Embryonic facial prominence (tissue), 1 donor: ENCODE data around the gene ZNF804B.
"Not testable (repeated sequence)": the region's sequence is repeated elsewhere in the genome, so short reads cannot be mapped to it uniquely, and the experiment has no call there.

Experiments
- DNase-seq: peaks from one replicate; pipeline ENCODE4 v3.0.0-alpha.2; 2016; ENCODE audit errors: extremely low spot score

The ZNF804B gene

DNA sequence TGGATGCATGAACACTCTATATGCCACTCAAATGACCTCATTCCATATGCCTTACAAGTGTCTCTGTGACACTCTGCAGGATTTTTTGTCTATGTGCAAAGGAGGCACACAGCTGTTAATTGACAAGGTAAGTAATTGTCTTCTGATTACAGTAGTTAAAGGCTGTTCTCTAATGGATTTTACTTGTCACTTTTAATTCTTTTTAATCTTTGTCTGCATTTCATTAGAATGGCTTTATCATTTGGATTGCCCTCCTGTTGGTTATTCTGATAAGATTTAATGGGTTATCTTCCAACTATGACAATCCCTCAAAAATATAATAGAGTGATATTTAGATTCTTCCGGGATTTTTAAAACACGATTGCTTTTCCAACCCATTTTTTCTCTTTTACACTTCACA, 326.1 kb downstream of the ZNF804B start:
- no peak for DNase-seq

DNA sequence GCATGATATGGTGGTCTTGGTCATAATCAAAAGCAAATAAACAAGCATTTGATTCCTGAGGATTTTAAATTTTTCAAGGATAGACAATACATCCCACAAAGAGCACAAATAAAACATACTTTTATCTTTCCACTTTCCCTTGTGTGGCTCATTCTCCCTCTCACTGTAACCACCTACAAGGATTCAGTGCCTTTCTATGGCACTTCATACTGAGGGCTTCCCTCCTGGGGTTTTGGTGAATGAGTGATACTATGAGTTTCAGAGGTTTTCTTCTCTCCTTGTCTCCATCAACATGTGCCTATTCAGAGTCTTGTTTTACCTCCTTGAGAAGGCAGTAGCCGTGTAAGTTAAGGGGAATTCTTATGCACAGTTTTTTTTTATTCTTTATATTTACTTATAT, 332.1 kb downstream of the ZNF804B start:
- no peak for DNase-seq

DNA sequence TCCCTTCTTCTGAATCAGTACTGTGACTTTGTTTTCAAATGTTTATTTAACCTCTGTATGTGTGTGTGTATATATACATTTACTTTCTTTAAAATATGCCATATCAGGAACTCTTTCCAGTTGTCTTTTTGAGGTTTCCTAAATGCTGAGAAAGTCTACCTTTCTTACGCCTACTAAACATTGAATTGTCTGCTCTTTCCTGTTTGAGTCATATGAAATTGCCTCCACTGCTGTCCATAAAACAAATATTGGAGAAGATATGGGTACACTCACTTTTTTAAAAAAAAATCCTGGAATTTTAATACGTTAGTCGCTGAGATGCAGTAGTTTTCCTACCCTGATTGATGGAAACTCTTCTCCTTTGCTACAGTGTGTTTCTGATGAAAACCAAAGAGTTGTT, 334.8 kb downstream of the ZNF804B start:
- no peak for DNase-seq

DNA sequence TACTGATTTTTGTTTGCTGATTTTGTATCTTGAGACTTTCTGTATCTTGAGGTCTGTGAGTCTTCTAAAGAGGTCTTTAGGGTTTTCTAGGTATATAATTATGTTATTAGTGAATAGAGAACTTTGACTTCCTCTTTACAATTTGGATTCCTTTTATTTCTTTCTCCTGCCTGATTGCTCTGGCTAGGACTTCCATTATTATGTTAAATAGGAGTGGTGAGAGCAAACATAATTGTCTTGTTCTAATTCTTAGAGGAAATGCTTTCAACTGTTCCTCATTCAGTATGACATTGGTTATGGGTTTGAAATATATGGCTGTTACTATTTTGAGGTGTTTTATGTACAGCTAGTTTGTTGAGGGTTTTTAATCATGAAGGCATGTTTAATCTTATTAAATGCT, 344.1 kb downstream of the ZNF804B start:
- DNase-seq = no peak

DNA sequence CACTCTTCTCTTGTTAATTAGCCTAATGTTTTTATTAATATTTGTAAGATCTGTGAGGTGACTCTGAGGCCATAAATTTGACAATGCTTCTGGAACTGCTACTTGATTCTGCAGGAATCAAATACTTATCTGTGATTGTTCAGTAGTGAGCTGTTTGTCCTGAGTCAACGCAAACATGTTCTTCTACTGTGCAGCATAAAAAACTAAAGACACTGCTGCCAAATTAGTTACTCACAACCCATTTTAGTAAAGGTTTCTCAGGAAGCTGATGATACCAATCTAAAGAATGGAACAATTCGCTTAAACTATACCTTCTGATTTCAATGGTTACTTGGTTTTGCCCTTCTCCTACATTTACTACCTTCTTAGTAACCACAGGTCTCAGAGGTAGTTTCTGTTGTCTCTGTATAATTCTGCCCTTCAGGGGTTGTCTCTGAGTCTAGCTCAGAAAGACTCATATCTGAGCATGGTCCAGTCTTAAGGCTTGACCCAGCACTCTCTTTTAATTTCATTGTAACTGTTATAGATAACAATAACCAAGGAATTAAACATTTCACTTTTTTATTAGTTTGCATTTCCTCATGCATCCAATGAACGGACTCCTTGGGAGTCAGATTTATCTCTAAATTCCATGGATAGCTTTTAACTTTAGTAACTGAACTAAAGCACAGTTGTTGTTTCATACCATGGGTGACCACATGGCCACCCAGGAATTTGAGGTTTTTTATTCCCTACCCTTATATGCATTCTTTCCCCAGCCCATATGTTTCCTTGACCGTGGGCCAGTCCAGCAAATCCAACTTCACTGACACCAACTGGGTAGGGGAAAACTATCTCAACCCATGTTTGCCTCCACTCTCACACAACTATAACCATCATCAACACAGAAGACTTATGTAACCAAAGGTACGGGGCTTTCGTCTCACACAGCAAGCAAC, 345.5 kb downstream of the ZNF804B start:
- no peak for DNase-seq

DNA sequence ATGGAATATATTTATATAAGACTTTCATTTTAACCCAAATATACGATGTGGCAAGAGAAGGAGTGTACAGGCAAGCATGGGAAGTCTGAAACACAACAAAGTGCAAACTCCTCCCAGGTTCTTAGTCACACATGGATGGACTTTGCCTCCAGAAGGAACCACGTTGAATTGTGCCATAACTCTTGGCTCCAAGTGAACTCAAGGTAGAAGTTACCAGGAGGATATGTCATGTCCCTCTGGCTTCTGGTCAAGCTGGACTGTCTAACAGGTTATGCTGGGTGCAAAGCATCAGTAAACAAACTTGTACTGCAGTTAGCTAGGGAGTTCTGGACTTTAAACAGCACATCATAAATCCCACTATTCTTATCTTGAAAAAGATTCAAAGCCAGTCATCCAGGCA, 364.4 kb downstream of the ZNF804B start:
- DNase-seq = no peak

DNA sequence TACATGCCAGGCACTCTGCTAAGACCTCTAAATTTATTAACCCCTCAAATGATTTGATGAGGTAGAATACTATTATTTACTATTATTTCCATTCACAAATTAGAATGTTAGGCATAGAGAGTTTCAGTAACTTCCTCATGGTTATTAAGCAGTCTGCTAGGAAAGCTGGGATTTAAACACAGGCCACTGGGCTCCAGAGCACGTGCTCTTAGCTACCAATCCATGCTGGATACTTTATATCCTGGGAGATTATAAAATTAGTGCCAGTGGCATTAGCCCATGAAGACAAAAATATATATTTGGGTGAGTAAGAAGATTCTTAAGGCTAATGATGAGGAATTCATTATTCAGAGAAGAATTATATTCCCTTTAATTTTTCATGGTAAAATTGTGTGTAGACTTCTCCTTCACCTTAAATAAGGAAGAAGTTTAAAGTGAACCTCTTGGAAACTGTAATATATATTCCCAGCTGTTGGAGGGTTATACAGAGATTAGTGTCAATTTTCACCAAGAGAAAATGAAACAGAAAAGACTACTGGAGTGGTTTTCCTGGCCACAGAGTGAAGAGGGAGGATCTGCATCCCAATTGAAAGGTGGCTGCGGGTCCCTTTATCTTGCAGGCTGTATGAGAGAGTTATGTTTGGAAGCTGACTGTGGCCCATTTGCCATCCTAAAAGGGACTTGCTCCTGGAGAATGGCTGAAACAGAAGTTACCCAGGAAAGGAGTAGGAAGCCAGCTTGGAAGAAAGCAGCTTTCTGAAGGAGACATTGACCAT, 370.3 kb downstream of the ZNF804B start:
- DNase-seq = no peak

DNA sequence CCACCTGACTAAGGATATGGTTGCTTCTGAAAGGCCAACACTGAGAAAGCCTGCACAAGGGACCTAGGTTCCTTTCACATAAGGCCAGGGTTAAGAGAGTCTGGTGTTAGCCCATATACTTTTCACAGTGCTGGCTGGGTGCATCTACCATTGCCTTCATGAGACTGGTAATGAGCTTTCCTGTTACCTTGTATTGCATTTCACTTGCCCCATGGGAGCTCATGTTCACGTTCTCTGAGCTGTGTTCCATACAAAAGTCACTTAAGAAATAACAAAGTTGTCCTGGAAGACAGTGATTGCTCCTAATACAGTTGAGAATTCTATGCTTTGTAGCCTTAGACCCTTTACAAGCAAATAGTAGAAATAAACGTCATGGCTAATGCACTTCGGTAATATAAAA, 373.9 kb downstream of the ZNF804B start:
- no peak for DNase-seq

DNA sequence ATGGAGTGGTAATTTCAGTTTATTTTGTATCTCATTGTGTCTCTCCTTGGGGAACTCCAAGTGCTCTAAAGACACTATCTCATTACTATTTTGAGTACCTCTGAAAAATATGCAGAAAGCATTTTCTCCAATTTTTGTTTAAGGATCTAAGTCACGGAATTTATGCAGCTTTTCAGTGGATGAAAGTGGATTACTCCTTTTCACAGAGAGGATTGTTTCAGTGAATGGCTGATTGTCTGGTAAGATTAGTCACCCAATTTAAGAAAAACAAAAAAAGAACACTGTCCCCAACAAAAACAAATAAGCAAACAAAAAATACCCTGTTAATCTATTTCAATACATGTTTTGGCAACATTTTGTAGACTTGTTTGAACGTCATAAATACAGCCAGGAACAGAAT, 374.3 kb downstream of the ZNF804B start:
- DNase-seq = no peak

DNA sequence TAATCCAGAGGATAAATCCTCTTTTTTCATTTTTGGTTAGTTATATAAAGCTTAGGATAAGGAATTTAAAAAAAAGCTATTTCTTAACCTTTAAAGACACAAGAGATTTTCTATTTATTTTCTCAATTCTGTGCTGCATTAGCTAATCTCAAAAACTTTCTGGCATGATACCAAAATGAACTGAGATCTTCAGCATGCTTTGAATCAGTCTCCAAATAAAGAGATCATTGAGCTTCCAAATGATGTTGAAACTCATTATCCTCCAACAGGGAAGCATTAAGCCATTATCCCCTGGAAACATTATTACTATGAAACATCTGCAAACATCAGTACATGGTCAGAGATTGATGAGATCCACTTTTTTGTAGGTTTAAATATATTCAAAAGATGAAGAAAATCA, 386.3 kb downstream of the ZNF804B start:
- DNase-seq = no peak

DNA sequence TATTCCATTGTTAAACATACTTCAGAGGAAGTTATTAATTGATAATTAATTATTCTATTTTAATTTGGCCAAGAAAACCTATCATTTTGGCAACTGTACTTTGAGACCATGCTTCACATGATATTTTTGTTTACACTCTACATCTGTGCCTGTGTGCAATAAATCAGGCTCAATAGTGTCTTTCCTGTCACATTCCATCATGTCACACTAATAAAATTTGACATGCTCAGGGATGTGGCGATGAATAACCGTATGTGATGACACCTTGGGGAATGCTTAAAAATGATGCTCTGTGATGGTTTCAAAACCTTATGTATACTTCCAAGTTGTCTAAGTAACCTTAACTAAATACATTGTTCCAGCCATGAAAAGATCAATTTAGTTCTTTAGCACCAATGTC, 400.6 kb downstream of the ZNF804B start:
- DNase-seq = no peak

DNA sequence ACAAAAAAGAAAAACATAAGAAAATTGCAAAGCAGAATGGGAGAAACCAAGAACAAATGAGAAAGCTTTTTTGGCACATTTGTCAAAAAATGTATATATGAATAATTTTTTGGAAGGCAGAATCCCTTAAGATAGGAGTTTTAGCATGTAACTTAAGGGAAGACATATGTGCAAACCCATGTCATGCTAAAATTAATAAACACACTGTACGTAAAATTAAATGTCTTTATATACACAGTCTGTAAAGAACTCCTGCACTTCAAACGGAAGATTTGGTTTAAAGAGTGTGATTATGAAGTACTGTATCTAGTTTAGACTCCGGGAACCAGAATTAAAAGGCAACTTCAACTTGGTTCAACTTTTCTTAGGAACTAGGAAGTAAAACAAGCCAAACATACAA, 405.9 kb downstream of the ZNF804B start:
- DNase-seq = no peak

DNA sequence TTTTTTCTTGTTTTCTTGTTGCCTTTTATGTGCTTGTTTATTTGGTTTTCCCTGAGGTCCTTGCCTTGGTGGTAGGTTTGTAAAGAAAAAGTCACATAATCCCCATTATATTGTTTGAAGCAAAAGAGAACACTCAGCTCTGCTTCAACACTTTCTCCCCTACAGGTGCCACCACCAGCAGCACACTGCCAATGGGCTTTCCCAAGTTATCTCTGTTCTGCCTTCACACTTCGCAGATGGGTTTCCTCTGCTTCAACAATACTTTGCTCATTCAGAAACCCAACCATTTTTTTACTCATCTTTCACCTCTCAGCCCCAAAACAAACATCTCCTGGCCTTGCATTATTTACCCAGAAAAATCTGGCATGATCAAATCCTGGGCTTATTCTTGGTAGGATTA, 411.1 kb downstream of the ZNF804B start:
- DNase-seq = no peak

DNA sequence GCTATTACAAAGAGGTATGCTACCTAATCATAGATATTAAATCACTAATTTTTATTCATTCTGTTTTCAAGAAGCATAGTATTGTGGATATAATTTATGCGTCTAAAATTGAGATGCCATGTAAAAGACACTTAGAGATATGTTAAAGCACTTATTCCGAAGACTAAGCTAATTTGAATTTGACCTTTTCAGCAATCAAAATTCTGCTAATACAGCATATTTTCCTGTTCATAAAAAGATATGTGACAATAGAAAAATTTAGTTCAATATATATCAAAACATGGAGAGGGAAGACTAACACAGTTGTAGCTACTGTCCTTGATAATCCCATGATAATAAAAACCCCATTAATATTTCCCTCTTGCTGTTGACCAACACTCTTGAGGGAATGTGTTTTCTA, 422.6 kb downstream of the ZNF804B start:
- no peak for DNase-seq

DNA sequence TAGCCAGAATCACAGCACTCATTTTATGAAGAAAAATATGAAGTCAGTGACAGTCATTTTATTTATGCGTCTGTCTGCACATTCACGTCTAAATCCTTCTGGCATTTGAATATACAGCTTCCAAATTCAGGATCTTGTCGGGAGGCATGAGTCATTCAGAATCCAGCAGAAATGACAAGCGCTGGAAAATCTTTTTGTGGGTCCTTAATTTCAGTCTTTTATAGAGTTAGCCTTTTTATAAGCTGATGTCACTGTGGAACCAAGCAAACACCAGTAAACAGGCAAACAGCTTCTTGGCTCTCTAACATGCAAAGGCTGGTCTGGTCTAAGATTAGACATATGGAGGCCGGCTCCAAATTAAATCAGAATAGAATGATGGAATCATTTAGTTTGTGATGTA, 424.2 kb downstream of the ZNF804B start:
- DNase-seq = no peak

DNA sequence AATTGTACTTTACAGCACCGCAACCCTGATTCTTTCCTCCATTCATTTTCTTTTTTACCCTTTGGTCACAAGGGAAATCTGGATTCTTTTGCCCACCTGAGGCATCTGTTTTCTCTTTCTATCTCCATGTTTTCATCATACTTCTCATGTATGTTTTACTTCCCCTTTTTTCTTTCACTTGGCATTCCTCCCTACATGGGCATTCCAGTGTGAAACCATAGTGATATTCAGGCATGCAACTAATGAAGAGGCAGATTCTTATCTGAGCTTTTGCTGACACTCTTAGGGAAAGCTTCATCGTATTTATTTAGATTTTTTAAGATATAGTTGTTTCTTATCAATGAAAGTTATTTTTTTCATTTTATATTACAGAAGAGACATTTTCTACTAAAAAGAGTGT, 441.3 kb downstream of the ZNF804B start:
- DNase-seq = no peak

DNA sequence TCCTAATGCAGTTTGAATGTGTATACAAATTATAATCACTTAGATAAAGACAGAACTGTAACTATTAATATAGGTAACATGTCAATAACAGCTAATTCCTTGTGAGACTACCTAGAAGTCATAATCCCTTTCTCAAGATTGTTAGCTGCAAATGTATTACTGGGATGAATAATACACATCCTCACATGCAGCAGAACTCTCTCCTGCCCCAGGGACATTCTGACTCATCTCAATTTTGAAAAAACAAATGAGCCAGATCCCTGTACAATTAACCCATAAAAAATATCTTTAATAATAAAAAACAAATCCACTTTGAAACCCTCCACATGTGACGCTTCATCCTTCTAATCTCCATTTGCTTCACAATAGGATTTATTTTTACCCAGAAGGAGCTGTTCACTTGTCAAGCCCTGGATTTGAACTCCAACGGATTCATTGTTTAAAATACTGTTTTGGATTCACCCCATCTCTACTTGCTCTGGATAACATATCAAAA, 464.4 kb downstream of the ZNF804B start:
- DNase-seq = no peak

DNA sequence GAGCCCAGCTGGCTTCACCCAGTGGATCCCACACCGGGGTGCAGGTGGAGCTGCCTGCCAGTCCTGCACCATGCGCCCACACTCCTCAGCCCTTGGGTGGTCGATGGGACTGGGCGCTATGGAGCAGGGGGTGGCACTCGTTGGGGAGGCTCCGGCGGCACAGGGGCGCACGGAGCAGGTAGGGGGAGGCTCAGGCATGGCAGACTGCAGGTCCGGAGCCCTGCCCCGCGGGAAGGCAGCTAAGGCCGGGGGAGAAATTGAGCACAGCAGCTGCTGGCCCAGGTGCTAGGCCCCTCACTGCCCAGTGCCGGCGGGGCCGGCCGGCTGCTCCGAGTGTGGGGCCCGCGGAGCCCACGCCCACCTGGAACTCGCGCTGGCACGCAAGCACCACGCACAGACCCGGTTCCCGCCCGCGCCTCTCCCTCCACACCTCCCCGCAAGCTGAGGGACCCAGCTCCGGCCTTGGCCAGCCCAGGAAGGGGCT, 469.2 kb downstream of the ZNF804B start:
- DNase-seq = not testable (repeated sequence)

DNA sequence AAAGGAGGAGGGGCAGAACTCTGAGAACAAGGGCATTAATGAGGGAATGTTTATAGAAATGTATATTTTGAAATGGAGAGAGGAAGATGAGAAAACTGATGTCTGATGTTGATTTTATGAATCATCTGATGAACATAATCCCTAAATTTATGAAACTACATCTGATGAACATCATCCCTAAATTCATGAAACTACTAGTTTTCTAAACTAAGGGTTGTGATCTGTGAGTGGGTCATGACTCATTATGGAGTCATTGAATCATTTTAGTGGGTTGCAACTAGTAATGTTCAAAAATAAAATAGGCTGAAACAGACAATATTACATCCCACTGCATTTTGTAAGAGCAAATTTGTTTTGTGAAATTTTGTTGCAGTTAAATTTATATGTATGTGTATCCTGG, 478.7 kb downstream of the ZNF804B start:
- DNase-seq = no peak

DNA sequence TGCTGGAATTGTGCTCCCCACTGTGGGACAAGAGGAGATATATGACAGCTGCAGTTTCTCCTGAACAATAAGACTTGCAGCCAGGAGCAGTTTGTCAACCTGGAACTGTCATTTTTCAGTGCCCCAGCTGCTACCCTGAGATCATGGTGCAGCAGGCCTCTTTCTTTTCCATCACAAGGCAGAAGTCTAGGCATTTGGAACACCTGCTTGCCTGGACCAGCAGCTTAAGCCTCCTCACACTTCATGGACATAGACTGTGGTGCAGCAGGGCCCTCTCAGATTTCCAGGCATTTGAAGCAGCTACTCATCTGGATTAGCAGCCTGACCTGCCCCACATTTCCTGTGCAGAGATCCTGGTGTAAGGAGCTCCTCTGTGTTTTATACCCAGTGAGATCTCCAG, 486.7 kb downstream of the ZNF804B start:
- DNase-seq = no peak

DNA sequence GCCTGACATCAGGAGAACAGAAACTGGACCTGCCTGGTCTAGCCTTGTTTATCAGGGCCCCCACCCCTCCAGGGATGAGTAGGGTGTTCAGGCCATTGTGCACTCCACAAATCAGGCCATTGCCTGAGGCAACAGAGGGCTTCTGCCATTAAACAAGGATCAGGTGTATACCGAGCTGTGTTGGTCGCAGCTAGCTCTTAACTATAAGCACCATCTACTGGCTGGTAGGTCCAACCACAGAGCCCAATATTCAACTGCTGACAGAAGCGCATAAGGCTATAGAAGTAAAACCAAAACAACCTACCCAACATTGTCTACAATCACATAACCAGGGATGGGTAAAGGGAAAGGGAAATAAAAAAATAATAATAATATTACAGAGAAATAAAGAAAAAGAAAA, 487.7 kb downstream of the ZNF804B start:
- no peak for DNase-seq

DNA sequence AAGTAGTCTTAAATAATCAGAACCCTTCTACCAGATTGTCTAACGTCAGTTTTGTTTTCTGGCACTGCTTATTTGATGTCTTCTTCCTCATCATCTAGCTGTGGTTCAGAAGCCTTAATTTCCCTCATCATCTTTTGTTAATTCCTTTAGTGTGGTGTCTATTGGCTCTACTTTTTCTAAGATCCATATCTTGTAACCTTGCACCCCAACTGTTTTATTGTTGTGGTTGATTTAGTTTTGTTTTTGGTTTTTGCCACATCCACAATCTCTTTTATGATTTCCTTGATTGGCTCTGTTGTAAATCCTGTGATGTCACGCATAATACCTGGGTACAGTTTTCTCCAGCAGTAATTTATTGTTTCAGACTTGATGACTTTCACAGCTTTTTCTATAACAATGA, 499.6 kb downstream of the ZNF804B start:
- DNase-seq = no peak

DNA sequence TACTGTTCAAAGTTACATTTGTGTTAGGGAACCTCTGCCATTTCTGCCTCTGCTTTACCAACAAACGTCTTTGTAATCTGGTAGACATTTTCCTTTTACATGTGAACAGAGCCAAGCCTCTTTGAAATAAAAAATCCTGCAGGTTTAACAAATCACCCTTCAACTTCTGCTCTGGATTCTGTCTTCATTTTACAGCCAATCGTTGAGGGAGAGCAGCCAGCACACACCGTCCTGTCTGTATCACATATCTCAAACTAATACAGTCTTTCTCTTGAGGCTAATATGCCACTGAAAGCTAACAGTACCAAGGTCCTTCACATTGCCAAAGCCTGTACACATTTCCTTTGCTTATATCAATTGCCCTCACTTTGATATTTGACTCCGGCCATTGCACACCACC, 504.6 kb downstream of the ZNF804B start:
- DNase-seq = no peak
